NCI-H82 treated with DMSO at 0.1 percent for 48 hours (cell line): Measurements from ENCODE around the gene PDXP.
A peak's percentile ranks its signal among the peaks of the same experiment; 100 is the strongest.
"Not testable (repeated sequence)": the region's sequence is repeated elsewhere in the genome, so short reads cannot be mapped to it uniquely, and the experiment has no call there.

Experiments
- DNase-seq: peaks from one replicate; lab custom pipeline; 2025; ENCODE audit not compliant: unreplicated experiment; lab: John Stamatoyannopoulos, UW

PDXP gene

DNA sequence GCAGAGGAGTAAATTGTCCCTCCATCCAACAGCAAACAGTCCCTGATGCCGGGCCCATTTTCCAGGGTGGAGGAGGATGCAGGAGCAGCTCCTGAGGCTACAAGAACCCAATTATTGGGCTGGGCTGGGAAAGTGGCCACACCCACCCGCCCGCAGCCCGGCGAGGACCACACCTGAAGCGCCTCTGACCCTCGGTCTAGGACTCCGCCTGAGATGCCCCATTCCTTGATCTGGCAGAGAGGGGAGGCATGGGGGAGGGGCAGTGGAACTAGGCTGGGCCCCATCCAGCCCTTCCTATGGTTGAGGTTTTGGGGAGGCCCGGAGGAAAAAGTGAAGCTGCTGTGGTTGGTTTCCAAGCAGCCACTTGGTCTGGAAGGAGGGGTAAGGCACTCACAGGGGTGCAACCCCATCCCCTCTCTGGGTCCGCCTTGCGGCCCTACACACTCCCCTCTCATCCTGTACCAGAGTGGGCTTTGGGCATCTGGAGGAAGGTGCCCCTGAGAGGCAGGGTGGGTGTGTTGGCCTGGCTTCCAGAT, 14.5 kb downstream of the PDXP start:
- DNase-seq, result no peak

DNA sequence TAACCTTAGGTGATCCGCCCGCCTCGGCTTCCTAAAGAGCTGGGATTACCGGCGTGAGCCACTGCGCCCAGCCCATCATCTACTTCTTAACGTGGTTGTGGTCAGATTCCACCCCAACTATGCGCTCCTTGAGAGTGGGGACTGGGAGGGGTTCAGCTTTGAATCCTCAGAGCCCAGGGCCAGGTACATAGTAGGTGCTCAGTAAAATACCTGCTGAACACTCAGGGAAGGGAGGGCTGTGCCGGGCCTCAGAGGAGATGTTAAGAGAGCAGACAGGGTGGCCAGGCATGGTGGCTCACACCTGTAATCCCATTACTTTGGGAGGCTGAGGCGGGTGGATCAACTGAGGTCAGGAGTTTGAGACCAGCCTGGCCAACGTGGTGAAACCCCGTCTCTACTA, 15.7 kb downstream of the PDXP start:
- DNase-seq, result no peak

- peak; percentile 17 for DNase-seq
These were observed 16.7 kb downstream of the PDXP start, which contains the start of gene LGALS1 for GRCh38 chr22:37674951-37675929. Gene LGALS1, plus strand, starts transcription at chr22:37675636. Its CDS starts 67 bp downstream, at chr22:37675703.

- no peak for DNase-seq
These were observed 17.6 kb downstream of the PDXP start for GRCh38 chr22:37675930-37676735.

- DNase-seq, result peak; percentile 56
These were observed 18.4 kb downstream of the PDXP start for GRCh38 chr22:37676736-37677492.

GRCh38 chr22:37677493-37677974, 19.0 kb downstream of the PDXP start:
- no peak for DNase-seq

- DNase-seq, result no peak
These were observed 19.8 kb downstream of the PDXP start for GRCh38 chr22:37678372-37678771.

GRCh38 chr22:37679670-37680069, 21.1 kb downstream of the PDXP start:
- no peak for DNase-seq

- DNase-seq, result no peak
These were observed 21.8 kb downstream of the PDXP start for GRCh38 chr22:37680191-37680851.

- DNase-seq, result no peak
These were observed 22.5 kb downstream of the PDXP start for GRCh38 chr22:37681001-37681424.

- DNase-seq, result peak; percentile 48
These were observed 23.1 kb downstream of the PDXP start for GRCh38 chr22:37681556-37682049.

DNA sequence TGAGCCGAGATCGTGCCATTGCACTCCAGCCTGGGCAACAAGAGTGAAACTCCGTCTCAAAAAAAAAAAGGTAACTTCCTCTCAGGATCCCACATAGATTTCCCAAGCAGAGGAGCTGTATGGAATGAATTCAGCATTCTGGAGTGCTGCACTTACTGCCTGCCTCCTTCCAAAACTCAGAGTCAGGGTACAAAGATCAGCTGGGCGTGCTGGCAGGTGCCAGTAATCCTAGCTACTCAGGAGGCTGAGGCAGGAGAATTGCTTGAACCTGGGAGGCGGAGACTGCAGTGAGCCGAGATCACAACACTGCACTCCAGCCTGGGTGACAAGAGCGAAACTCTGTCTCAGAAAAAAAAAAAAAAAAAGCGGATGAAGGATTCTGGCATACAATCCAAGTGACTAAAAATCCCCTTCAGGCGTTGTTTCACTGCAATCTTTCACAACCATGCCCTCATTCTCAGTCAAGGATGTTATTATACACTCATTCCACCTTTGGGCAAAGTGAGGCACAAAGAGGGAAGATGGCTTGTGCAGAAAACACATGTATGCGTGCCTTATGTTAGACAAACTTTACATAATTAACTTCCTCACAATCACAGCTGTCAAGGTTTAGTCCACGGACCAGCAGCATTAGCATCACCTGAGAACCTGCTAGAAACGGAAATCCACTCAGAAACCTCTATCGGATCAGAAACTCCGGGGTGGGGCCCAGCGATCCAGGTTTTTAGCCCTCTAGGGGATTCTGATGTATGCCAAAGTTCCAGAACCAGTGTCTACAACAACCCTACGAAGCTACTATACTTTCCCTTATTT, 26.5 kb downstream of the PDXP start:
- DNase-seq, result no peak

DNA sequence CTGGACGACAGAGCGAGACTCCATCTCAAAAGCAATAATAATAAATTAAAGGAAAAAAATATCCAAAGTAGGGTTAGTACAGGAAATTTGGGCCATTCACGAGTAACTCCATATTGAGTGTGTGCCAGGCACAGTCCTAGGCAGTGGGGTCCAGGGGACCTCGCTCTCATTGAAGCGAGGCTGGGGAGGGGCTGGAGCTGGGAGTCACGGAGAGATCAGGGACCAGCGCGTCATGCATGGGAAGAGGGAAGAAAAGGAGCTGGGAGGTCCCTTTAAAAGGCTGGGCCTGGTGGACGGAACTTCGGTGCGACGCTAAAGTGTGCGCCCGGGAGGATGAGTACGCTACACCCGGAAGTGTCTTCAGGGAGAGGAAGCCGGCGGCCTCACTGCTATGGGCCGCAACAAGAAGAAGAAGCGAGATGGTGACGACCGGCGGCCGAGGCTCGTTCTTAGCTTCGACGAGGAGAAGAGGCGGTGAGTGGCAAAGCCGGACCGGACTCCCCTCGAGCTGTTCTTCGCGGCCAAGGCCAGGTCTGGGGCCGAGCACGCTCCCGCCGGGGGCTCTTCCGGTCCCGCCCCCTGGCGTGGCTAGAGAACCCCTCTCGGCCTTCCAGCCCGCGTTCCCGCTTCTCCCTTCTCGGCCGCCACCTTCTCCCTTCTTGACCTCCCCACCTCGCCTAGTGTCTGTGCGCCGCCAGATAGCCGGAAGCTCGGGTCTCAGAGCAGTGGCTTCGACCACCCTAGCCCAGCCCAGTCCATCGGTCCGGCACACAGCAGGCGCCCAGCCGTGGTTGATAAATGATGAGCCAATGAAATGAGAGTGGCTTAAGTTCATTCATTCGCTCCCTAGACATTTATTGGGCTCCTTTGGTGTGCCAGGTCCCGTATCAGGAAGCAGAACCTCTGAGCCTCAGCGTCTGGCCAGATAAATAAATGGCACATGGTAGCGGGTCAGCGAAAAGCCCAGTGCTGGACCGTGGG, 27.8 kb downstream of the PDXP start, which contains the start of gene NOL12:
NOL12 (plus strand) TSS at position 342 of the 981 bp plus-strand sequence; CDS start at position 392, 50 bp downstream.
- peak; percentile 52 for DNase-seq

DNA sequence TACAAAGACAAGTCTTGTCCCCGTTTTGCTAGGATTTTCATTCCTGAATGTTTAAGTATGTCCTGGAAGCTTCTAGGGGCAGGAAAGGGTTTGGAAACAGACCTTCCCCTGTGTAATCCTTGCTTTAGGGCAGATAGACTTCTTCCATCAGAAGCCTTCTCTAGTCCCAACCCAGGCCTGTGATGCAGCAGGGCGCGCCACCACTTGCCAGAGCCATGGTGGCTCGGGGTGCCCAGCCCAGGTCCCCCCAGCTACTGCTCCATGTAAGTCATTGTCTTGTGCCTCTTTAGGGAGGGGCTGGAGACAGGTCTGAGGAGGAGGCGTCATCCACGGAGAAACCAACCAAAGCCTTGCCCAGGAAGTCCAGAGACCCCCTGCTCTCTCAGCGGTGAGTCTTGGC, 31.9 kb downstream of the PDXP start:
- DNase-seq, result no peak

- no peak for DNase-seq
These were observed 32.5 kb downstream of the PDXP start for GRCh38 chr22:37690901-37691504.

GRCh38 chr22:37692627-37693285, 34.2 kb downstream of the PDXP start:
- DNase-seq, result no peak

GRCh38 chr22:37694131-37694530, 35.6 kb downstream of the PDXP start:
- DNase-seq, result not testable (repeated sequence)
